ENCODE results near the gene RHPN2. TPM values are rescaled to one million over a fixed set of nuclear protein-coding genes. Genes with fewer than 3 reads are reported as not detected.

The RHPN2 gene
- total RNA-seq, 1 experiment from 2014 or later: 29.2 TPM

- H3K23me2 ChIP-seq (ENCODE audit: insufficient read length, low read depth, low read length, poor library complexity, severe bottlenecking): no peaks in the 10 kb centered on the region
- H2AFZ ChIP-seq (ENCODE audit: low read length): no peak overlapping the region
- no CpG with 5 or more reads among the region's 3 CpGs for WGBS (ENCODE audit: extremely low coverage, insufficient read length, low lambda C conversion rate)
- no peaks in the 10 kb centered on the region for H3K27me3 ChIP-seq (ENCODE audit: insufficient read depth, low read length)
- H2BK20ac ChIP-seq (ENCODE audit: low read depth, low read length, poor library complexity, severe bottlenecking): no peak overlapping the region
- no peak overlapping the region for H3K56ac ChIP-seq (ENCODE audit: insufficient read length, low read depth, low read length)
- H3K27ac ChIP-seq (ENCODE audit: insufficient read length, low read depth, low read length): no peak overlapping the region
- no peak overlapping the region for H2BK15ac ChIP-seq (ENCODE audit: low read depth, low read length)
- no peak overlapping the region for H3K23ac ChIP-seq (ENCODE audit: insufficient read length, low read depth, low read length)
- no peak overlapping the region for H3K18ac ChIP-seq (ENCODE audit: insufficient read length, low read depth, low read length)
- H2BK12ac ChIP-seq (ENCODE audit: insufficient read length, low read depth, low read length): no peak overlapping the region
- H3K9me3 ChIP-seq (ENCODE audit: control insufficient read depth, low read depth, low read length): no peaks in the 10 kb centered on the region
- no peak for TF ChIP-seq CTCF (conservative IDR thresholded peaks at IDR 0.05)
- Mint-ChIP-seq H3K9me3 (no peaks in the 10 kb centered on the region), H3K27me3 (ENCODE audit: low read depth) (no peaks in the 10 kb centered on the region), H3K36me3 (ENCODE audit: insufficient read depth in 1 of 3, low read depth in 3 of 3) (peaks cover 4 to 45% (median 35%) of the 10 kb centered on the region in 3 experiments; a peak in 6 of 7 replicates), H3K4me1 (peaks cover 6% of the 10 kb centered on the region in 2 experiments; a peak in 3 of 4 replicates), H3K27ac (no peak overlapping the region), H3K4me3 (no peak overlapping the region)
- H4K20me1 ChIP-seq (ENCODE audit: control insufficient read depth, insufficient read depth, insufficient read length): no peaks in the 10 kb centered on the region
- H3K79me2 ChIP-seq (ENCODE audit: insufficient read depth, low read length): no peaks in the 10 kb centered on the region
- no peaks in the 10 kb centered on the region for H3K4me1 ChIP-seq (ENCODE audit: insufficient read depth, low read length)
- no peak overlapping the region for H4K8ac ChIP-seq (replicated peaks; ENCODE audit: insufficient read length, low read depth, low read length)
- no peak overlapping the region for H2BK5ac ChIP-seq (ENCODE audit: insufficient read length, low read length)
- H3T11ph ChIP-seq (ENCODE audit: low read length): no peak overlapping the region
- no peak overlapping the region for H3K14ac ChIP-seq (ENCODE audit: insufficient read depth, low read length)
- DNase-seq: no peak
- H3K9ac ChIP-seq (ENCODE audit: extremely low read depth, insufficient read length, low read length): no peak overlapping the region
- no peaks in the 10 kb centered on the region for H3K79me1 ChIP-seq (ENCODE audit: insufficient read depth, low read depth, low read length, poor library complexity, severe bottlenecking)
- no peak overlapping the region for H2BK120ac ChIP-seq (ENCODE audit: low read depth, low read length, poor library complexity, severe bottlenecking)
- no peak overlapping the region for H4K5ac ChIP-seq (ENCODE audit: insufficient read length, low read depth, low read length)
- no peak overlapping the region for H4K91ac ChIP-seq (ENCODE audit: insufficient read length, low read depth, low read length)
- H3K4ac ChIP-seq (ENCODE audit: low read depth, low read length): no peak overlapping the region
- H2AK5ac ChIP-seq (ENCODE audit: insufficient read length, low read length): no peak overlapping the region
- no peak overlapping the region for H3K4me2 ChIP-seq (ENCODE audit: insufficient read depth, insufficient read length, low read length)
Measured at GRCh38 chr19:33089010-33089409, 24.3 kb upstream of the RHPN2 start.

Measured in H9 (cell line).